LNCAP (cell line): Measurements from ENCODE around the gene GPC4.
A peak's percentile ranks its signal among the peaks of the same experiment; 100 is the strongest.

ENCODE experiments used
- CTCF ChIP-seq: fragments of 450-650 bp; IDR thresholded peaks from 2 replicates; pipeline ENCODE4 v1.5.1; 2017; ENCODE audit warnings: mild to moderate bottlenecking

Gene GPC4

GRCh38 chrX:133337250-133337649 is 78.0 kb downstream of the GPC4 start:
- TF ChIP-seq CTCF, result no peak

- peak; percentile 48; the same call in 1 of the 2 replicates for TF ChIP-seq CTCF
These were observed 80.3 kb downstream of the GPC4 start for GRCh38 chrX:133335027-133335426.

GRCh38 chrX:133333154-133333750 is 82.0 kb downstream of the GPC4 start:
- TF ChIP-seq CTCF, result no peak

- no peak for TF ChIP-seq CTCF
These were observed 82.6 kb downstream of the GPC4 start for GRCh38 chrX:133332737-133333136.

- no peak for TF ChIP-seq CTCF
These were observed 84.3 kb downstream of the GPC4 start for GRCh38 chrX:133330956-133331355.

- no peak for TF ChIP-seq CTCF
These were observed 89.9 kb downstream of the GPC4 start for GRCh38 chrX:133325422-133325821.

- TF ChIP-seq CTCF, result no peak
These were observed 91.9 kb downstream of the GPC4 start for GRCh38 chrX:133323431-133323830.

- TF ChIP-seq CTCF, result no peak
These were observed 93.8 kb downstream of the GPC4 start for GRCh38 chrX:133321451-133321850.
